ENCODE data around the gene FOXP1. TPM values are rescaled to one million over a fixed set of nuclear protein-coding genes. Genes with fewer than 3 reads are reported as not detected.

The FOXP1 gene
- total and polyA plus RNA-seq, 2 of the 8 experiments (the other 6 are each of a cell fraction or from before 2014, with no cell fraction given): 13.9 to 25.4 TPM

GRCh38 chr3:71240034-71240433 is 343.5 kb downstream of the FOXP1 start (continued):
- no peak for TF ChIP-seq CHD7 (IDR thresholded peaks at IDR 0.05; ENCODE audit: insufficient replicate concordance, low read length)

Measured in H1 (cell line).